ENCODE measurements around the gene EEFSEC. TPM values are rescaled to one million over a fixed set of nuclear protein-coding genes. Genes with fewer than 3 reads are reported as not detected.

EEFSEC gene
- total RNA-seq, 1 experiment from 2014 or later, result 9.6 TPM

DNA sequence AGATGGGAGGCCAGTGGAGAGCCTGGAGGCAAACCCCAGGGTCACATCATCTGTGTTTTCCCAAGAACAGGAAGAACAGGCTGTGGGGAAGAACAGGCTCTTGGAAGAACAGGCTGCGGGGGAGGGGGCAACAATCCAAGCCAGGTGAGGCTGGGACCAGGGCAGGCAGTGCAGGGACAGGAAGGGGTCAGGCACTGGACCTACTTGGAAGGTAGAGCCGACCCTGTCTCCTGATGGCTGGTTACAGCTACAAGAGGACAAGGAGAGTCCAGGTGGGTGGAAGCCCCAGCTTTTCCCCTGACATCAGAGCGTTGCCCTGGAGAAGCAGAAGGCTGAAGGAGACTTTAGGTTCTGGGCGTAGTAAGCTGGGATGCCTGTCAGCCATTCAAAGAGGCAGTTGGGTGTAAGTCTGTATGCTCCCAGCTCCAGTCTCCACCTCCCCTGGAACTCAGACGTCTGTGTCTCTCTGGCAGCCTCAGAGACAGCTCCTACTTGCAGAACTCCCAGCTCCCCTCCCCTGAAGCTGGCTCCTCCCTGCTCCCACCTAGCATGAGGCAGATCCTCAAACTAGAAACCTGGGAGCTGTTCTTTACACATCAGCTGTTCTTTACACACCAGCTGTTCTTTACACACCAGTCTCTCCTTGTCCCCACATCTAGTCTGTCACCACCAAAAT lies 182.5 kb downstream of the EEFSEC start:
- intact Hi-C loops (cut with micrococcal nuclease), result no loop called here
- no TSS peak for BruUV-seq (replicated peaks)
- Histone ChIP-seq H3K36me3 (ENCODE audit: low read depth, low read length) (no peaks in the 10 kb centered on the region), H3K4me1 (ENCODE audit: insufficient read depth, low read length) (peaks cover 13% of the 10 kb centered on the region), H3K9me3 (ENCODE audit: low read length) (no peaks in the 10 kb centered on the region), H2AFZ (ENCODE audit: low read length) (no peak overlapping the region), H3K27ac (ENCODE audit: low read length) (no peak overlapping the region), H3F3A (ENCODE audit: low read length, unreplicated experiment) (no peaks in the 10 kb centered on the region), H4K20me1 (ENCODE audit: low read length) (no peaks in the 10 kb centered on the region), H3K27me3 (ENCODE audit: low read length) (no peaks in the 10 kb centered on the region), H3K4me3 (ENCODE audit: low read length) (no peak overlapping the region), H3K9me2 (replicated peaks; ENCODE audit: low read length) (no peaks in the 10 kb centered on the region), H3K79me2 (ENCODE audit: low read length) (no peaks in the 10 kb centered on the region), H3K9ac (ENCODE audit: low read length) (no peak overlapping the region), H3K4me2 (ENCODE audit: low read length) (peak overlapping the region; percentile 51)
- CTCF ChIA-PET, result no interaction called here
- ATAC-seq (peak; percentile 55), DNase-seq (peak; percentile 63)
- POLR2A ChIA-PET (ENCODE audit: unreplicated experiment), result no interaction called here
- TF ChIP-seq EZH2phosphoT487 (IDR thresholded peaks at IDR 0.05; ENCODE audit: borderline replicate concordance, low read length) (no peak), CTCF (conservative IDR thresholded peaks at IDR 0.05; ENCODE audit: low read depth, low read length) (no peak), EZH2 (IDR thresholded peaks at IDR 0.05; ENCODE audit: low read length, unreplicated experiment) (no peak)

GRCh38 chr3:128336337-128337156 lies 183.3 kb downstream of the EEFSEC start:
- Histone ChIP-seq H3K4me2 (ENCODE audit: low read length) (no peak overlapping the region), H3K9ac (ENCODE audit: low read length) (no peak overlapping the region), H3K27ac (ENCODE audit: low read length) (no peak overlapping the region), H3K4me3 (ENCODE audit: low read length) (no peak overlapping the region), H2AFZ (ENCODE audit: low read length) (no peak overlapping the region), H3K79me2 (ENCODE audit: low read length) (no peaks in the 10 kb centered on the region), H3K36me3 (ENCODE audit: low read depth, low read length) (no peaks in the 10 kb centered on the region), H3K27me3 (ENCODE audit: low read length) (no peaks in the 10 kb centered on the region), H3K4me1 (ENCODE audit: insufficient read depth, low read length) (peaks cover 13% of the 10 kb centered on the region), H3F3A (ENCODE audit: low read length, unreplicated experiment) (no peaks in the 10 kb centered on the region), H3K9me2 (replicated peaks; ENCODE audit: low read length) (no peaks in the 10 kb centered on the region), H4K20me1 (ENCODE audit: low read length) (no peaks in the 10 kb centered on the region), H3K9me3 (ENCODE audit: low read length) (no peaks in the 10 kb centered on the region)
- DNase-seq (no peak), ATAC-seq (no peak)
- ChIA-PET CTCF (no interaction called here), POLR2A (ENCODE audit: unreplicated experiment) (no interaction called here)
- TF ChIP-seq EZH2phosphoT487 (IDR thresholded peaks at IDR 0.05; ENCODE audit: borderline replicate concordance, low read length) (no peak), EZH2 (IDR thresholded peaks at IDR 0.05; ENCODE audit: low read length, unreplicated experiment) (no peak), CTCF (conservative IDR thresholded peaks at IDR 0.05; ENCODE audit: low read depth, low read length) (no peak)
- intact Hi-C loops (cut with micrococcal nuclease), result no loop called here
- BruUV-seq (replicated peaks), result no TSS peak

DNA sequence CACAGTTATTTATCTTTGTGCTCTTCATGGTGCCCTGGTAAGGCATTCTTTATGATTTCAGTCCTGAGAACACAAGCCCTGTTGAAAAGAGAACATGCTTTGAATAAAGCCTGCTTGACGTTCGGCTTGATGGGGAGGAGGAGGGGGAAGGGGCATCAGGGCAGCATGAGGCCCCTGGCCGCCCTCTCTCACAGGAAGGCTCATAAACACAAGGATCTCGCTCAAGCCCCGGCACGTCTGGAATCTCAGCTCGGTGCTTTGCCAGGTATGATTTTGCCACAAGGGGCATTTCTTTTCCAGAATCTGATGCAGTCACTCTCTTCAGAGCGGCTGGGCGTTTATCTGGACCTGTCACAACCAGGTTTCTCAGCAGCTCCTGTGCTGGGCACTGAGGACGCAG lies 184.0 kb downstream of the EEFSEC start:
- Histone ChIP-seq H3K27ac (ENCODE audit: low read length) (no peak overlapping the region), H3K9me3 (ENCODE audit: low read length) (no peaks in the 10 kb centered on the region), H3K36me3 (ENCODE audit: low read depth, low read length) (no peaks in the 10 kb centered on the region), H3K9ac (ENCODE audit: low read length) (no peak overlapping the region), H2AFZ (ENCODE audit: low read length) (no peak overlapping the region), H4K20me1 (ENCODE audit: low read length) (no peaks in the 10 kb centered on the region), H3K9me2 (replicated peaks; ENCODE audit: low read length) (no peaks in the 10 kb centered on the region), H3K79me2 (ENCODE audit: low read length) (no peaks in the 10 kb centered on the region), H3K4me2 (ENCODE audit: low read length) (no peak overlapping the region), H3K27me3 (ENCODE audit: low read length) (no peaks in the 10 kb centered on the region), H3K4me1 (ENCODE audit: insufficient read depth, low read length) (peaks cover 13% of the 10 kb centered on the region), H3K4me3 (ENCODE audit: low read length) (no peak overlapping the region), H3F3A (ENCODE audit: low read length, unreplicated experiment) (no peaks in the 10 kb centered on the region)
- no TSS peak for BruUV-seq (replicated peaks)
- ATAC-seq (no peak), DNase-seq (no peak)
- ChIA-PET POLR2A (ENCODE audit: unreplicated experiment) (no interaction called here), CTCF (no interaction called here)
- intact Hi-C loops (cut with micrococcal nuclease), result no loop called here
- TF ChIP-seq EZH2 (IDR thresholded peaks at IDR 0.05; ENCODE audit: low read length, unreplicated experiment) (no peak), CTCF (conservative IDR thresholded peaks at IDR 0.05; ENCODE audit: low read depth, low read length) (no peak), EZH2phosphoT487 (IDR thresholded peaks at IDR 0.05; ENCODE audit: borderline replicate concordance, low read length) (no peak)

Data from PC-3 (cell line).